ENCODE results near the gene TUBGCP6. TPM values are rescaled to one million over a fixed set of nuclear protein-coding genes. Genes with fewer than 3 reads are reported as not detected.

TUBGCP6 gene
- total and polyA plus RNA-seq, 2 donors (not counting 3 experiments of a cell fraction or from before 2014, with no cell fraction given): 33.1 to 45.3 TPM

DNA sequence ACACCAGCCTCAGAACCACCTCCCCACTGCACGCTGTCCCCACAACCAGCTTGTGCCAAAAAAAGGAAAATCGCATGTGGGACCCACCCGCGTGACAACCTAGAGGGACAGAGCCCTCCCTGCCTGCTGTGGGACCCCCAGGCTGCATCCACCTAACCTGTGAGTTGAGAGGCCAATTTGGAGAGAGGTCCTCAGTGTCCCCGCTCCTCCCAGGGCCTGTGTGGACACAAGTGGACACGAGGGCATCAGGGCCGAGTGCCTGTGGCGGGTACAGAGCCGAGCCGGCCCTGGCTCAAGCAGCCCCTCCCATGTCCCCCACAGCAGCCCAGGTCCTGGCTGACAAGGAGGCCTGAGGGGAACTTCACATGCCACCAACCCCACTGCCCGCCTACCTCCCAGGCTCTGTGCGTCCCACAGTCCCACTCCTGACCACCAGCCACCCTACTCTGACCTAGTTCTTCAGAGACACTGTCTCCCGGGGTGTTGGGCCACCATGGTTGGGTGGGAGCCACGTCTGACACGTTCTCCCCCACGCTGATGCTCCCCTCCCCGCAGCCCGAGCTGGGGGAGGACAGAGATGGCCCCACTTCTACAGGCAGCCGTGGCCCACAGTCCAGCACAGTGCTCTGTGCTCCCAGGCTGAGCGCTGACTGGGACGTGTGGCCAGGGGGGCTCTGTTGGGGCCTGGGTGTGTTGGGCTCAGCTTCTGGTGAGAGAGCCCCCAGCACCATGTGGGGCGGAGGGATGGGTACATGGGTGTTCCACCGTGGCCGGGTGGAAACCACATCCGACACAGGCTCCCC, 24.8 kb downstream of the TUBGCP6 start:
- Histone ChIP-seq H2AFZ (ENCODE audit: low read depth, low read length) (no peak overlapping the region), H3K27ac (ENCODE audit: insufficient read depth, low read depth, low read length) (no peak overlapping the region), H3K4me3 (replicated peaks in 1 of 3; ENCODE audit: insufficient read depth in 1 of 3, low read depth in 1 of 3, low read length in 3 of 3) (no peak overlapping the region), H3K79me2 (ENCODE audit: control insufficient read depth, insufficient read depth, low read length) (peaks cover 3% of the 10 kb centered on the region), H3K9me3 (replicated peaks; ENCODE audit: control insufficient read depth, insufficient read depth, low read length) (no peaks in the 10 kb centered on the region), H3K36me3 (ENCODE audit: control insufficient read depth in 2 of 2, extremely low read depth in 1 of 2, insufficient read depth in 2 of 2, low read length in 2 of 2) (peaks cover 23 to 67% of the 10 kb centered on the region in 2 experiments), H3K4me2 (ENCODE audit: insufficient read depth, low read length) (no peak overlapping the region), H3K9me1 (replicated peaks; ENCODE audit: control insufficient read depth, extremely low read depth, insufficient read depth, low read length) (no peaks in the 10 kb centered on the region), H3K9ac (replicated peaks; ENCODE audit: extremely low read depth, insufficient read depth, low read length) (no peak overlapping the region), H4K20me1 (replicated peaks; ENCODE audit: control insufficient read depth, extremely low read depth, insufficient read depth, low read length) (no peaks in the 10 kb centered on the region), H3K4me1 (ENCODE audit: control insufficient read depth, extremely low read depth, insufficient read depth, low read length) (no peaks in the 10 kb centered on the region), H3K27me3 (ENCODE audit: control insufficient read depth in 2 of 2, insufficient read depth in 2 of 2, low read length in 2 of 2) (no peaks in the 10 kb centered on the region)
- no TSS peak for BruUV-seq (replicated peaks)
- POLR2A ChIA-PET: no interaction called here
- intact Hi-C loops (cut with micrococcal nuclease): no loop called here
- no peak for DNase-seq (ENCODE audit: low read depth, low spot score)
- CTCF ChIA-PET: no interaction called here
- dilution Hi-C loops (cut with MboI; ENCODE audit: extremely low pct_ligation_motif_present, low sequenced_read_pairs): no loop called here
- TF ChIP-seq GATA2 (IDR thresholded peaks at IDR 0.05; ENCODE audit: insufficient read depth, insufficient read length, low read depth, low read length): no peak
- no peak for TF ChIP-seq JUN (IDR thresholded peaks at IDR 0.05; ENCODE audit: borderline replicate concordance, insufficient read depth, insufficient read length, low read depth)
- TF ChIP-seq FOS (IDR thresholded peaks at IDR 0.05; ENCODE audit: borderline replicate concordance, insufficient read depth, low read length): no peak
- TF ChIP-seq EZH2 (IDR thresholded peaks at IDR 0.05; ENCODE audit: borderline replicate concordance, low read depth, low read length, severe bottlenecking): no peak
- no peak for TF ChIP-seq POLR2A (IDR thresholded peaks at IDR 0.05; ENCODE audit: low read depth, low read length)
- no peak for TF ChIP-seq POLR2AphosphoS5 (IDR thresholded peaks at IDR 0.05; ENCODE audit: insufficient read depth, low read depth, low read length)
- no peak for TF ChIP-seq CTCF (IDR thresholded peaks at IDR 0.05; ENCODE audit: extremely low read depth in 1 of 2, insufficient read depth in 1 of 2, low read depth in 1 of 2, low read length in 2 of 2)
- no peak for TF ChIP-seq MAX (IDR thresholded peaks at IDR 0.05; ENCODE audit: insufficient read depth, insufficient read length)
- no peak for TF ChIP-seq MYC (IDR thresholded peaks at IDR 0.05; ENCODE audit: low read depth, low read length)
- no peak for FAIRE-seq

All from endothelial cell of umbilical vein (primary cell).